Liver (tissue), 3 donors: ENCODE measurements around the gene CUEDC1.

Experiments
- CTCF ChIP-seq: fragments of 150-350 bp; IDR thresholded peaks from 2 replicates; pipeline ENCODE4 v1.5.1; 2017; ENCODE audit warnings: improper control_type of control experiment, low read depth, low read length; ENCODE audit not compliant: missing input control
- EGR1 ChIP-seq, 2 donors: IDR thresholded peaks; 2 replicates each; pipeline ENCODE4 v1.6.1; 2016 to 2018; ENCODE audit warnings: antibody characterized with exemption in 2 of 2, low read depth in 2 of 2
- HNF4A ChIP-seq, 2 donors: conservative IDR thresholded peaks; 2 replicates each; pipeline ENCODE4 v1.6.1; 2016; ENCODE audit warnings: antibody characterized with exemption in 2 of 2, mild to moderate bottlenecking in 2 of 2
- HNF4G ChIP-seq: IDR thresholded peaks from 2 replicates; pipeline ENCODE4 v1.6.1; 2016; ENCODE audit warnings: antibody characterized with exemption
- MAX ChIP-seq: IDR thresholded peaks from 2 replicates; pipeline ENCODE4 v1.6.1; 2016; ENCODE audit warnings: antibody characterized with exemption
- RAD21 ChIP-seq, 2 donors: IDR thresholded peaks; 2 replicates each; pipeline ENCODE4 v1.6.1; 2016; ENCODE audit warnings: antibody characterized with exemption in 2 of 2, mild to moderate bottlenecking in 2 of 2
- TAF1 ChIP-seq: conservative IDR thresholded peaks from 2 replicates; pipeline ENCODE4 v1.6.1; 2016; ENCODE audit warnings: antibody characterized with exemption, mild to moderate bottlenecking
- YY1 ChIP-seq: IDR thresholded peaks from 2 replicates; pipeline ENCODE4 v1.6.1; 2016; ENCODE audit warnings: antibody characterized with exemption, mild to moderate bottlenecking
- donor health status: healthy.
- donor health status: healthy.

- TF ChIP-seq CTCF (no peak), EGR1 (IDR thresholded peaks at IDR 0.05; ENCODE audit: low read depth in 2 of 2) (no peak), YY1 (no peak), MAX (no peak), HNF4G (no peak), HNF4A (conservative IDR thresholded peaks at IDR 0.05) (no peak), RAD21 (IDR thresholded peaks at IDR 0.05) (no peak), TAF1 (no peak)
Measured at GRCh38 chr17:57966875-57967274, 11.7 kb upstream of the CUEDC1 start.
